H9 (cell line): ENCODE results near the gene CAV2. TPM values are rescaled to one million over a fixed set of nuclear protein-coding genes. Genes with fewer than 3 reads are reported as not detected.

Source experiments
- DNase-seq: peaks from one replicate; pipeline ENCODE4 v3.0.0-alpha.2; 2017
- H2AFZ ChIP-seq: one replicate; pipeline ENCODE4 v1.6.1; 2013; ENCODE audit warnings: mild to moderate bottlenecking, low read length, control low read depth, moderate library complexity
- H2AK5ac ChIP-seq: 2 replicates; pipeline ENCODE4 v1.6.1; 2013; ENCODE audit warnings: low read length, control low read depth, mixed read lengths; ENCODE audit not compliant: insufficient read length
- H2BK120ac ChIP-seq: one replicate; pipeline ENCODE4 v1.6.1; 2013; ENCODE audit warnings: low read depth, mild to moderate bottlenecking, low read length, control low read depth, inconsistent platforms; ENCODE audit not compliant: poor library complexity, severe bottlenecking
- H2BK12ac ChIP-seq: 2 replicates; pipeline ENCODE4 v1.6.1; 2013; ENCODE audit warnings: low read length, control low read depth, mixed read lengths, low read depth; ENCODE audit not compliant: insufficient read length
- H2BK15ac ChIP-seq: 2 replicates; pipeline ENCODE4 v1.6.1; 2013; ENCODE audit warnings: low read depth, low read length, control low read depth
- H2BK20ac ChIP-seq: one replicate; pipeline ENCODE4 v1.6.1; 2013; ENCODE audit warnings: low read depth, mild to moderate bottlenecking, low read length, control low read depth, inconsistent platforms; ENCODE audit not compliant: poor library complexity, severe bottlenecking
- H2BK5ac ChIP-seq: 2 replicates; pipeline ENCODE4 v1.6.1; 2013; ENCODE audit warnings: low read length, control low read depth, mixed read lengths; ENCODE audit not compliant: insufficient read length
- H3K14ac ChIP-seq: 2 replicates; pipeline ENCODE4 v1.6.1; 2013; ENCODE audit warnings: low read length, control low read depth; ENCODE audit not compliant: insufficient read depth
- H3K18ac ChIP-seq: 2 replicates; pipeline ENCODE4 v1.6.1; 2013; ENCODE audit warnings: low read depth, mild to moderate bottlenecking, mixed read lengths, low read length, control low read depth; ENCODE audit not compliant: insufficient read length
- H3K23ac ChIP-seq: 2 replicates; pipeline ENCODE4 v1.6.1; 2013; ENCODE audit warnings: low read length, control low read depth, mixed read lengths, low read depth; ENCODE audit not compliant: insufficient read length
- H3K23me2 ChIP-seq: 2 replicates; pipeline ENCODE4 v1.6.1; 2013; ENCODE audit warnings: low read depth, mild to moderate bottlenecking, mixed read lengths, low read length, control low read depth; ENCODE audit not compliant: insufficient read length, poor library complexity, severe bottlenecking
- H3K27ac ChIP-seq: 2 replicates; pipeline ENCODE4 v1.5.1; 2013; ENCODE audit warnings: low read length, control low read depth, mixed read lengths, low read depth; ENCODE audit not compliant: insufficient read length
- H3K27me3 ChIP-seq: 2 replicates; pipeline ENCODE4 v1.6.1; 2013; ENCODE audit warnings: low read length, control low read depth, inconsistent platforms; ENCODE audit not compliant: insufficient read depth
- H3K4ac ChIP-seq: 2 replicates; pipeline ENCODE4 v1.6.1; 2013; ENCODE audit warnings: low read depth, mild to moderate bottlenecking, control low read depth, inconsistent platforms, low read length, moderate library complexity
- H3K4me1 ChIP-seq: 2 replicates; pipeline ENCODE4 v1.6.1; 2013; ENCODE audit warnings: low read length, control low read depth, inconsistent platforms; ENCODE audit not compliant: insufficient read depth
- H3K4me2 ChIP-seq: 2 replicates; pipeline ENCODE4 v1.6.1; 2013; ENCODE audit warnings: low read length, control low read depth, mixed read lengths; ENCODE audit not compliant: insufficient read length, insufficient read depth
- H3K56ac ChIP-seq: 2 replicates; pipeline ENCODE4 v1.6.1; 2013; ENCODE audit warnings: low read depth, mild to moderate bottlenecking, mixed read lengths, low read length, control low read depth; ENCODE audit not compliant: insufficient read length
- H3K79me1 ChIP-seq: 2 replicates; pipeline ENCODE4 v1.6.1; 2013; ENCODE audit warnings: low read depth, mild to moderate bottlenecking, moderate library complexity, low read length, control low read depth, inconsistent platforms; ENCODE audit not compliant: insufficient read depth, poor library complexity, severe bottlenecking
- H3K79me2 ChIP-seq: 2 replicates; pipeline ENCODE4 v1.6.1; 2013; ENCODE audit warnings: low read length, control low read depth, inconsistent platforms; ENCODE audit not compliant: insufficient read depth
- H3K9ac ChIP-seq: 2 replicates; pipeline ENCODE4 v1.6.1; 2013; ENCODE audit warnings: low read length, control low read depth, mixed read lengths; ENCODE audit not compliant: insufficient read length; ENCODE audit errors: extremely low read depth
- H3K9me3 ChIP-seq: one replicate; pipeline ENCODE4 v1.6.1; 2013; ENCODE audit warnings: low read depth, low read length, inconsistent platforms; ENCODE audit not compliant: control insufficient read depth
- H3T11ph ChIP-seq: one replicate; pipeline ENCODE4 v1.6.1; 2013; ENCODE audit warnings: mild to moderate bottlenecking, low read length, control low read depth, inconsistent platforms
- H4K20me1 ChIP-seq: one replicate; pipeline ENCODE4 v1.6.1; 2013; ENCODE audit not compliant: control insufficient read depth, insufficient read length, insufficient read depth
- H4K5ac ChIP-seq: 2 replicates; pipeline ENCODE4 v1.6.1; 2013; ENCODE audit warnings: low read depth, mild to moderate bottlenecking, mixed read lengths, low read length, control low read depth; ENCODE audit not compliant: insufficient read length
- H4K8ac ChIP-seq: replicated peaks from 2 replicates; pipeline ENCODE4 v1.6.1; 2013; ENCODE audit warnings: low read length, control low read depth, mixed read lengths, low read depth; ENCODE audit not compliant: insufficient read length
- H4K91ac ChIP-seq: 2 replicates; pipeline ENCODE4 v1.6.1; 2013; ENCODE audit warnings: low read depth, mild to moderate bottlenecking, moderate library complexity, mixed read lengths, low read length, control low read depth; ENCODE audit not compliant: insufficient read length
- H3K27ac Mint-ChIP-seq, 3 experiments: 2 replicates in 2 of 3; 3 replicates in 1 of 3; pipeline ENCODE4 v1.8.0; 2020 to 2021; ENCODE audit warnings: mixed read lengths in 3 of 3, mild to moderate bottlenecking in 1 of 3, moderate library complexity in 1 of 3
- H3K27me3 Mint-ChIP-seq: 2 replicates; pipeline ENCODE4 v1.8.0; 2021; ENCODE audit warnings: low read depth, mild to moderate bottlenecking, moderate library complexity, mixed read lengths
- H3K36me3 Mint-ChIP-seq, 3 experiments: 2 replicates in 2 of 3; 3 replicates in 1 of 3; pipeline ENCODE4 v1.8.0; 2020 to 2021; ENCODE audit warnings: low read depth in 3 of 3, mixed read lengths in 3 of 3; ENCODE audit not compliant: insufficient read depth in 1 of 3
- H3K4me1 Mint-ChIP-seq, 2 experiments: 2 replicates each; pipeline ENCODE4 v1.8.0; 2020; ENCODE audit warnings: mixed read lengths in 2 of 2
- H3K4me3 Mint-ChIP-seq, 2 experiments: 2 replicates in 1 of 2; 3 replicates in 1 of 2; pipeline ENCODE4 v1.8.0; 2020 to 2021; ENCODE audit warnings: mild to moderate bottlenecking in 2 of 2, mixed read lengths in 2 of 2, moderate library complexity in 1 of 2
- H3K9me3 Mint-ChIP-seq, 2 experiments: 2 replicates in 1 of 2; 3 replicates in 1 of 2; pipeline ENCODE4 v1.8.0; 2020; ENCODE audit warnings: mild to moderate bottlenecking in 2 of 2, mixed read lengths in 2 of 2, moderate library complexity in 1 of 2
- total RNA-seq: library from RNA; stranded (reverse); gene quantifications from 2 replicates; pipeline ENCODE4 v1.2.1, GENCODE V29; 2021
- TF ChIP-seq, protein P1 (sequence below): fragments of 200-600 bp; sonication (generic); conservative IDR thresholded peaks from 3 replicates; pipeline ENCODE4 v1.8.0; 2021; ENCODE audit warnings: antibody characterized with exemption, mild to moderate bottlenecking

The CAV2 gene
- total RNA-seq, 1 experiment from 2014 or later = 3.7 TPM

DNA sequence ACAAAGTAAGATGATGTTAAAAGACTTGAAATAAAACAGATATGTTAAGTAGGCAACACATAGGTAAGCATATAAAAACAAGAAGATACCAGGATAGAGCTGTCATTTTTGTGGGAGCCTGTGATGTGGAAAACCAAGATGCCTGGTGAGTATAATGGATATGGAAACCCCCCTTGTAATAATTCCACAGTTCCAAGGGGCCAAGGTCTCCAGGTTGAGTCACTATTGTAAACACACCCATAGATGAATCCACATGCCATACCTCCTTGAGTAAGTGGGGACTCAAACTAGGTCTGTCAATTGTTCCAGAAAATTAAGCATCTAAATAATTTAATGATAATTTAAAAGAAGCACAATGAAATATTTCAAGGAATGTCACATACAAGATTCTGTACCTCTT lies 41.2 kb downstream of the CAV2 start:
- H3K4ac ChIP-seq = no peak overlapping the region
- no peaks in the 10 kb centered on the region for H4K20me1 ChIP-seq
- H3K4me1 ChIP-seq = no peaks in the 10 kb centered on the region
- no peaks in the 10 kb centered on the region for H3K79me2 ChIP-seq
- no peak overlapping the region for H3K14ac ChIP-seq
- H3K27me3 ChIP-seq = no peaks in the 10 kb centered on the region; the same call in 1 of the 2 replicates
- no peak overlapping the region for H3T11ph ChIP-seq
- H3K23ac ChIP-seq = no peak overlapping the region
- no peak overlapping the region for H2AK5ac ChIP-seq
- H2BK12ac ChIP-seq = no peak overlapping the region
- Mint-ChIP-seq H3K9me3 (no peaks in the 10 kb centered on the region; a peak in 1 of 5 replicates), H3K4me3 (no peak overlapping the region), H3K4me1 (no peaks in the 10 kb centered on the region), H3K27ac (no peak overlapping the region; a peak in 1 of 7 replicates), H3K27me3 (no peaks in the 10 kb centered on the region), H3K36me3 (peaks cover 0 to 6% (median 3%) of the 10 kb centered on the region in 3 experiments; a peak in 2 of 7 replicates)
- no peak overlapping the region for H4K5ac ChIP-seq
- no peak overlapping the region for H2BK120ac ChIP-seq
- no peaks in the 10 kb centered on the region for H3K79me1 ChIP-seq
- no peak overlapping the region for H2AFZ ChIP-seq
- no peaks in the 10 kb centered on the region for H3K9me3 ChIP-seq
- TF ChIP-seq, protein P1, sequence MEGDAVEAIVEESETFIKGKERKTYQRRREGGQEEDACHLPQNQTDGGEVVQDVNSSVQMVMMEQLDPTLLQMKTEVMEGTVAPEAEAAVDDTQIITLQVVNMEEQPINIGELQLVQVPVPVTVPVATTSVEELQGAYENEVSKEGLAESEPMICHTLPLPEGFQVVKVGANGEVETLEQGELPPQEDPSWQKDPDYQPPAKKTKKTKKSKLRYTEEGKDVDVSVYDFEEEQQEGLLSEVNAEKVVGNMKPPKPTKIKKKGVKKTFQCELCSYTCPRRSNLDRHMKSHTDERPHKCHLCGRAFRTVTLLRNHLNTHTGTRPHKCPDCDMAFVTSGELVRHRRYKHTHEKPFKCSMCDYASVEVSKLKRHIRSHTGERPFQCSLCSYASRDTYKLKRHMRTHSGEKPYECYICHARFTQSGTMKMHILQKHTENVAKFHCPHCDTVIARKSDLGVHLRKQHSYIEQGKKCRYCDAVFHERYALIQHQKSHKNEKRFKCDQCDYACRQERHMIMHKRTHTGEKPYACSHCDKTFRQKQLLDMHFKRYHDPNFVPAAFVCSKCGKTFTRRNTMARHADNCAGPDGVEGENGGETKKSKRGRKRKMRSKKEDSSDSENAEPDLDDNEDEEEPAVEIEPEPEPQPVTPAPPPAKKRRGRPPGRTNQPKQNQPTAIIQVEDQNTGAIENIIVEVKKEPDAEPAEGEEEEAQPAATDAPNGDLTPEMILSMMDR = no peak
- no peaks in the 10 kb centered on the region for H3K23me2 ChIP-seq
- no peak overlapping the region for H4K8ac ChIP-seq
- no peak overlapping the region for H2BK15ac ChIP-seq
- H3K56ac ChIP-seq = no peak overlapping the region
- H3K27ac ChIP-seq = no peak overlapping the region
- no peak overlapping the region for H3K9ac ChIP-seq
- H2BK5ac ChIP-seq = no peak overlapping the region
- DNase-seq = no peak
- no peak overlapping the region for H3K4me2 ChIP-seq
- H3K18ac ChIP-seq = no peak overlapping the region
- no peak overlapping the region for H2BK20ac ChIP-seq
- no peak overlapping the region for H4K91ac ChIP-seq
